Thoracic aorta (tissue), 2 donors: ENCODE measurements around the gene TRPV2. TPM values are rescaled to one million over a fixed set of nuclear protein-coding genes. Genes with fewer than 3 reads are reported as not detected.

Experiments used
- ATAC-seq: fragments of 150-250 bp; one replicate; pipeline ENCODE4 v1.8.0; 2017; ENCODE audit warnings: low read depth; ENCODE audit not compliant: insufficient number of reproducible peaks, low FRiP score
- DNase-seq: peaks from one replicate; pipeline ENCODE4 v3.0.0-alpha.2; 2020; ENCODE audit warnings: low spot score
- H3K27ac ChIP-seq, 2 donors: fragments of 200-600 bp; sonication (generic); 1 replicate in 1 of 2; 2 replicates in 1 of 2; pipeline ENCODE4 v1.5.1; 2016; ENCODE audit warnings: mild to moderate bottlenecking in 2 of 2, moderate library complexity in 2 of 2
- H3K27me3 ChIP-seq: fragments of 200-600 bp; sonication (generic); replicated peaks from 2 replicates; pipeline ENCODE4 v1.6.0; 2016; ENCODE audit warnings: mild to moderate bottlenecking; ENCODE audit not compliant: insufficient read depth
- H3K36me3 ChIP-seq: fragments of 200-600 bp; sonication (generic); one replicate; pipeline ENCODE4 v1.5.1; 2016
- H3K4me1 ChIP-seq, 2 donors: fragments of 200-600 bp; sonication (generic); 1 replicate in 1 of 2; 2 replicates in 1 of 2; pipeline versions ENCODE4 v1.5.1 to v1.6.0; 2016; ENCODE audit warnings: low read depth in 2 of 2, mild to moderate bottlenecking in 1 of 2; ENCODE audit not compliant: control insufficient read depth in 1 of 2
- H3K4me3 ChIP-seq: fragments of 200-600 bp; sonication (generic); 2 replicates; pipeline ENCODE4 v1.5.1; 2016; ENCODE audit warnings: mild to moderate bottlenecking
- H3K9me3 ChIP-seq: fragments of 200-600 bp; sonication (generic); 2 replicates; pipeline ENCODE4 v1.5.1; 2016
- CTCF ChIP-seq: fragments of 200-600 bp; sonication (generic); IDR thresholded peaks from one replicate; pipeline ENCODE4 v1.5.1; 2019; ENCODE audit warnings: antibody characterized with exemption
- total RNA-seq, 2 donors: library from RNA; depleted of rRNA; stranded (reverse); fragments of >200 nt; gene quantifications; one replicate each; pipeline versions ENCODE4 v1.1.0 to v1.2.3, GENCODE V29; 2016

TRPV2 gene
- total RNA-seq, 2 donors from 2014 or later = 18.5 to 28.6 TPM

- DNase-seq (no peak), ATAC-seq (no peak)
- Histone ChIP-seq H3K36me3 (peaks cover 6% of the 10 kb centered on the region), H3K27me3 (no peaks in the 10 kb centered on the region), H3K4me3 (no peak overlapping the region), H3K4me1 (peaks cover 3 to 11% of the 10 kb centered on the region in 2 donors), H3K9me3 (no peaks in the 10 kb centered on the region), H3K27ac (no peak overlapping the region)
- TF ChIP-seq CTCF = no peak
These were observed 49.1 kb downstream of the TRPV2 start for GRCh38 chr17:16464303-16465051.

GRCh38 chr17:16465052-16465312 lies 49.6 kb downstream of the TRPV2 start:
- TF ChIP-seq CTCF = no peak
- Histone ChIP-seq H3K27ac (no peak overlapping the region), H3K36me3 (peaks cover 6% of the 10 kb centered on the region), H3K4me3 (no peak overlapping the region), H3K27me3 (no peaks in the 10 kb centered on the region), H3K4me1 (peaks cover 3 to 11% of the 10 kb centered on the region in 2 donors), H3K9me3 (no peaks in the 10 kb centered on the region)
- no peak for DNase-seq
- no peak for ATAC-seq

GRCh38 chr17:16465861-16466338 lies 50.5 kb downstream of the TRPV2 start:
- no peak overlapping the region for H3K4me3 ChIP-seq
- no peak for TF ChIP-seq CTCF
- no peak overlapping the region for H3K27ac ChIP-seq
- peaks cover 2% of the 10 kb centered on the region for H3K36me3 ChIP-seq
- no peaks in the 10 kb centered on the region for H3K27me3 ChIP-seq
- H3K9me3 ChIP-seq = no peaks in the 10 kb centered on the region
- peaks cover 3 to 11% of the 10 kb centered on the region in 2 donors for H3K4me1 ChIP-seq
- DNase-seq = no peak
- ATAC-seq = no peak

- Histone ChIP-seq H3K4me3 (no peak overlapping the region), H3K27ac (no peak overlapping the region), H3K27me3 (no peaks in the 10 kb centered on the region), H3K9me3 (no peaks in the 10 kb centered on the region), H3K36me3 (no peaks in the 10 kb centered on the region), H3K4me1 (peaks cover 3 to 11% of the 10 kb centered on the region in 2 donors)
- no peak for DNase-seq
- ATAC-seq = no peak
- TF ChIP-seq CTCF = no peak
These were observed 51.0 kb downstream of the TRPV2 start for GRCh38 chr17:16466407-16466806.

GRCh38 chr17:16467044-16467443 lies 51.7 kb downstream of the TRPV2 start:
- no peak for DNase-seq
- no peaks in the 10 kb centered on the region for H3K27me3 ChIP-seq
- no peak for TF ChIP-seq CTCF

More at GRCh38 chr17:16467044-16467443, 51.7 kb downstream of the TRPV2 start:
- H3K4me3 ChIP-seq = no peak overlapping the region
- ATAC-seq = no peak
- H3K27ac ChIP-seq = no peak overlapping the region
- peaks cover 3 to 11% of the 10 kb centered on the region in 2 donors for H3K4me1 ChIP-seq
- H3K36me3 ChIP-seq = no peaks in the 10 kb centered on the region
- H3K9me3 ChIP-seq = no peaks in the 10 kb centered on the region
